ENCODE measurements around the gene NBEAL2.

Gene NBEAL2

GRCh38 chr3:46978985-46979944 is at the start of gene NBEAL2:
TSS of gene NBEAL2 (plus strand) at chr3:46979666. CDS start at chr3:46979862, 196 bp downstream.
- DNase-seq: peak; percentile 63

GRCh38 chr3:46930166-46930944 is 49.1 kb upstream of the NBEAL2 start:
- DNase-seq: no peak

- no peak for DNase-seq
Measured at GRCh38 chr3:46930945-46931403, 48.5 kb upstream of the NBEAL2 start.

GRCh38 chr3:46931631-46932331 is 47.7 kb upstream of the NBEAL2 start:
- peak; percentile 59 for DNase-seq

GRCh38 chr3:46932455-46933225 is 46.8 kb upstream of the NBEAL2 start:
- no peak for DNase-seq

GRCh38 chr3:46933261-46933660 is 46.2 kb upstream of the NBEAL2 start:
- no peak for DNase-seq

- DNase-seq: peak; percentile 11
Measured at GRCh38 chr3:46934072-46934471, 45.4 kb upstream of the NBEAL2 start.

- peak; percentile 5 for DNase-seq
Measured at GRCh38 chr3:46934498-46935167, 44.8 kb upstream of the NBEAL2 start.

- no peak for DNase-seq
Measured at GRCh38 chr3:46935168-46935858, 44.2 kb upstream of the NBEAL2 start.

- no peak for DNase-seq
Measured at GRCh38 chr3:46935989-46936558, 43.4 kb upstream of the NBEAL2 start.

- DNase-seq: no peak
Measured at GRCh38 chr3:46936733-46937250, 42.7 kb upstream of the NBEAL2 start.

GRCh38 chr3:46938118-46938517 is 41.3 kb upstream of the NBEAL2 start:
- DNase-seq: no peak

GRCh38 chr3:46939578-46940445 is 39.7 kb upstream of the NBEAL2 start:
- DNase-seq: no peak

GRCh38 chr3:46942076-46942475 is 37.4 kb upstream of the NBEAL2 start:
- DNase-seq: no peak

- no peak for DNase-seq
Measured at GRCh38 chr3:46942481-46943236, 36.8 kb upstream of the NBEAL2 start.

GRCh38 chr3:46943237-46944187 is 36.0 kb upstream of the NBEAL2 start:
- no peak for DNase-seq

- no peak for DNase-seq
Measured at GRCh38 chr3:46944191-46944590, 35.3 kb upstream of the NBEAL2 start.

Measured in DMS79 treated with DMSO at 0.1 percent for 48 hours (cell line).